Right ventricle myocardium inferior (tissue), 1 donor: ENCODE results near the gene SLC30A10. TPM values are rescaled to one million over a fixed set of nuclear protein-coding genes. Genes with fewer than 3 reads are reported as not detected.
"Not testable (repeated sequence)": the region's sequence is repeated elsewhere in the genome, so short reads cannot be mapped to it uniquely, and the experiment has no call there.

Experiments used
- ATAC-seq: fragments of 200-7000 bp; cut with Tn5 transposase; one replicate; pipeline ENCODE4 v1.9.1; 2020; ENCODE audit warnings: mild to moderate bottlenecking, moderate library complexity
- DNase-seq: peaks from one replicate; pipeline ENCODE4 v3.0.0; 2021; ENCODE audit errors: missing footprints
- intact Hi-C: fragments of 100-400 bp; cut with DNase I; formaldehyde crosslinking; loops from one replicate; pipeline ENCODE4 v1.11.0; 2022
- total RNA-seq: library from RNA; stranded (reverse); fragmentation: NEBNext Ultra II Directional; extraction: Animal tissue kit (Norgen Biotek cat#: 25700); gene quantifications from one replicate; pipeline ENCODE4 v1.2.1, GENCODE V29; 2021
- donor health status: DM: no; HTN: yes; CAD: no; lungs with severe emphysema.

SLC30A10 gene
- total RNA-seq, 1 donor from 2014 or later, result 0.43 TPM

DNA sequence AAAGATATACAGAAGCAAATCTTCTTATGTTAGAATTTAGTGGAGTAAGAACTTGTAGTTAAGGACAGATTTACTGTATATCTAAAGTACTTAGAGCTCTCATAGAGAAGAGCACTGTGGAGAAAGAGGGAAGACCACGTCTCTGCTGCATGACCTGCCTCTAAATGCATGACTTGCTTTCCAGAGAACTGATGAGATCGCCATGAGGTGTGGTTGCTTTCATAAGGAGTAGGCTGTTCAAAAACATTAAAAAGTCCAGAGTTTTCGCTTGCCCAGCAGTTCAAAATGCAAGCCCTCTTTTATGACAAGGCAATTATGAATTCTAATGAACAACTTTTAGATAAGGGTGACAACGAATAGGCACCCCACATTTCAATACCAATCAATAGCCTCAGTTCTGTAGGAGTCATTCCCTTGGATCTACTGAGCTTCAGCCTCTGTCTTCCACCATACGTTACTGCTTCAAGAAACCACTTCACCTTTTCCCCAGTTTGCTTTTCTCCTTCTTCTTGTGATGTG is 24.9 kb downstream of the SLC30A10 start:
- DNase-seq (no peak), ATAC-seq (no peak)
- intact Hi-C loops, result no loop called here

DNA sequence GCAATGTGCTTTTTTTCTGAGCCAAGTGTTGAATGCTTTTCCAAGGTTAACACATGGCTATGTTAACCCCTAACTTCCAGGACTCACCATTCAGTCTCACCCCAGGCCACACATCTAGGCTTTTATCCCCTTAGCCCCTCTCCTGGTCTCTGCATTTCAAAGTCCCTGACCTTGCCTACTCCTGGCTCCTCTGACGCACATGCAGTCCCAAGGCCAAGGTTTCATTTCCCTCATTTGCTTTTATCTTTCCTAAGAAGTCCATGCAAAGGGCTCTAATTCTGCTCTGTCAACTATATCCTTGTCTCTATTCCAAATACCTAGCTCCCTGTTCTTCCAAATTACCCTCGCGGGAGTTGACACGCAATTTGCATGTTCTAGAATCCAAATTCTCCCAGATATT is 25.4 kb downstream of the SLC30A10 start:
- DNase-seq, result no peak
- intact Hi-C loops, result no loop called here
- no peak for ATAC-seq

DNA sequence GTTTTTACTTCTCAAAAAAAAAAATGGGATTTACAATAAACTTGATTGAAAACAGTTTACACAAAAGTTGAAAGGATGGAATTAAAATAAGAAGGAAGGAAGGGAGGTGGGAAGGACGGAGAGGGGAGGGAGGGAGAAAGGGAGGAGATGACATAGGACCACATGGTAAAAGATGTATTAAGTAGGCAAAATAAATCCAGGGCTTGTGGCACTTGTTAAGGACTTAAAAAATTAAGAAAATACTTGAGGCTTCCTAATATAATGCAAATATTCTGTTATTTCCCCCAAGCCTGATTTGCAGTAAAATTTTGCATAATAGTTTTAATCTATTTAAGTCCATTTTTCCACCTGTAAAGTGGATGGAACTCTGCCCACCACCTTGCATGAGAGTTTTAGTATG is 27.5 kb downstream of the SLC30A10 start:
- no peak for ATAC-seq
- DNase-seq, result no peak
- intact Hi-C loops, result no loop called here

DNA sequence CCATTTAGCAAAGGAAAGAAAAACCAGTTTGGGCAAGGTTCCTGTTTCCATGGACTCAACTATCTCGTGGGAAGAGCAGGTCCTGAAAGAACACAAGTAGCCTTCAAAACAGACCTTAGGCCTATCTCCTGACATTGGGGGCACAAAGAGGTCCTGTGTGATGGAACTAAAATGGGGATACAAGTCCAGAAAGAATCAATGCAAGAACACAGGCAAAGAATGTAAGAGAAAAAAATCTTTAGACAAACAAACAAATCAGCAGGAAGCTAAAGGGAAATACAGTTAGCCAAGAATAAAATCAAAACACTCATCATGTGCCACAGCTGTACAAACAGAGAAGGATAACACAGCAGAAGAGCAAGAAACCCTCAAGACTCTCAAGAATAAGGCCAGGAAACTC is 28.2 kb downstream of the SLC30A10 start:
- intact Hi-C loops, result no loop called here
- ATAC-seq (no peak), DNase-seq (no peak)

DNA sequence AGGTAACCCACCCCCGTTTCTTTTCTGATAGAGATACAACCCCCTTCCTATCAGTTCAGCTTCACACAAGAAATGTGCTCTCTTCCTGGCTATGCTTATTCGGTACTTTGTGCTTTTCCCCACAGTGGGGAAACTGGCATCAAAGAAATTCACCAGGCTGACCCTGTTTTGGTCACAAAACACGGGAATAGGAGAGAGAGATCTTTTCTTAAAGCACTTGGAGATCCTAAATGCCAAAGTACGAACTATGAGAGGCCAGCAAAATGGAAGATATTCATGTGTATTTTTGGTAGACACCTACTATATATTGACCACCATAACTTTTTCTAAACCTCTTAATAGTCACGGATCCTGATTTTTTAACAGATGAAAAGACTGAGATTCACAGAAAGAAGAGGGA is 30.0 kb downstream of the SLC30A10 start:
- no peak for ATAC-seq
- DNase-seq, result no peak
- intact Hi-C loops, result no loop called here

DNA sequence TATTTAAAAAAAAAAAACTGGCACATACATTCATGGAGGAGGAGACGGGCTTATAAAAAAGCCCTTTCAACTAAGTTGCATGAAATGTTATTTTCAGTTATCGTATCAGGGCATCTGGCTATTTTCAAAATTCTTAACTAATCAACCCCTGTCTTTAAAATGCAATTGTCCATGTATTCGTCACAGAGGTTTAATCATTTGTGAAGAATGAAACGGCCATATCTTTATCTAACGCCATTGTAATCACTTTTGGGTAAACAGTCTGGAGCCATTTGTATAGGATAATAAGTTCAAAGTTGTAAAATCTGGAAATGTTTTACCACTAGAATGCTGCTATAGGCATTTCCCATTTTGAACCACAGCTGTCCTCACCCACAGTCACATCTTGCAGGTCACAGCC is 30.4 kb downstream of the SLC30A10 start:
- DNase-seq (no peak), ATAC-seq (no peak)
- intact Hi-C loops, result no loop called here

DNA sequence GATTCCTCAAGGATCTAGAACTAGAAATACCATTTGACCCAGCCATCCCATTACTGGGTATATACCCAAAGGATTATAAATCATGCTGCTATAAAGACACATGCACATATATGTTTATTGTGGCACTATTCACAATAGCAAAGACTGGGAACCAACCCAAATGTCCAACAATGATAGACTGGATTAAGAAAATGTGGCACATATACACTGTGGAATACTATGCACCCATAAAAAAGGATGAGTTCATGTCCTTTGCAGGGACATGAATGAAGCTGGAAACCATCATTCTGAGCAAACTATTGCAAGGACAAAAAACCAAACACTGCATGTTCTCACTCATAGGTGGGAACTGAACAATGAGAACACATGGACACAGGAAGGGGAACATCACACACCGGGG is 36.1 kb downstream of the SLC30A10 start:
- DNase-seq, intact Hi-C loops, ATAC-seq: not testable (repeated sequence)

DNA sequence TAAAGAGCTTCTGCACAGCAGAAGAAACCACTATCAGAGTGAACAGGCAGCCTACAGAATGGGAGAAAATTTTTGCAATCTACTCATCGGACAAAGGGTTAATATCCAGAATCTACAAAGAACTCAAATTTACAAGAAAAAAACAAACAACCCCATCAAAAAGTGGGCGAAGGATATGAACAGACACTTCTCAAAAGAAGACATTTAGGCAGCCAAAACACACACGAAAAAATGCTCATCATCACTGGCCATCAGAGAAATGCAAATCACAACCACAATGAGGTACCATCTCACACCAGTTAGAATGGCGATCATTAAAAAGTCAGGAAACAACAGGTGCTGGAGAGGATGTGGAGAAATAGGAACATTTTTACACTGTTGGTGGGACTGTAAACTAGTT is 36.5 kb downstream of the SLC30A10 start:
- intact Hi-C loops, DNase-seq, ATAC-seq: not testable (repeated sequence)

DNA sequence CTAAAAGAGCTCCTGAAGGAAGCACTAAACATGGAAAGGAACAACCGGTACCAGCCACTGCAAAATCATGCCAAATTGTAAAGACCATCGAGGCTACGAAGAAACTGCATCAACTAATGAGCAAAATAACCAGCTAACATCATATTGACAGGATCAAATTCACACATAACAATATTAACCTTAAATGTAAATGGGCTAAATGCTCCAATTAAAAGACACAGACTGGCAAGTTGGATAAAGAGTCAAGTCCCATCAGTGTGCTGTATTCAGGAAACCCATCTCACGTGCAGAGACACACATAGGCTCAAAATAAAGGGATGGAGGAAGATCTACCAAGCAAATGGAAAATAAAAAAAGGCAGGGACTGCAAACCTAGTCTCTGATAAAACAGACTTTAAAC is 39.7 kb downstream of the SLC30A10 start:
- ATAC-seq, DNase-seq, intact Hi-C loops: not testable (repeated sequence)

DNA sequence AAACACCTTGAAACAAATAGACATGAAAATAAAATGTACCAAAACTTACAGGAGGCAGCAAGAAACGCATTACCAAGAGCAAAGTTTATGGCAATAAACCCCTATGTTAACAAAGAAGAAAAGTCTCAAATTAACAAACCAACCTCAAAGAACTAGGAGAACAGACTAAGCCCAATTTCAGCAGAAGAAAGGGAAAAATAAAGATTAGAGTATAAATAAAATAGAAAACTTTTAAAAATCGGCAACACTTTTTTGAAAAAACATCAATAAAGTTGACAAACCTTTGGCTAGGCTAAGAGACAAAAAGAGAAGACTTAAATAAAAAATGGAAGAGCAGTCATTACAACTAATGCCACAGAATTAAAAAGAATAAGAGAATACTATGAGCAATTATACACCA is 42.7 kb downstream of the SLC30A10 start:
- intact Hi-C loops, result no loop called here
- no peak for DNase-seq

DNA sequence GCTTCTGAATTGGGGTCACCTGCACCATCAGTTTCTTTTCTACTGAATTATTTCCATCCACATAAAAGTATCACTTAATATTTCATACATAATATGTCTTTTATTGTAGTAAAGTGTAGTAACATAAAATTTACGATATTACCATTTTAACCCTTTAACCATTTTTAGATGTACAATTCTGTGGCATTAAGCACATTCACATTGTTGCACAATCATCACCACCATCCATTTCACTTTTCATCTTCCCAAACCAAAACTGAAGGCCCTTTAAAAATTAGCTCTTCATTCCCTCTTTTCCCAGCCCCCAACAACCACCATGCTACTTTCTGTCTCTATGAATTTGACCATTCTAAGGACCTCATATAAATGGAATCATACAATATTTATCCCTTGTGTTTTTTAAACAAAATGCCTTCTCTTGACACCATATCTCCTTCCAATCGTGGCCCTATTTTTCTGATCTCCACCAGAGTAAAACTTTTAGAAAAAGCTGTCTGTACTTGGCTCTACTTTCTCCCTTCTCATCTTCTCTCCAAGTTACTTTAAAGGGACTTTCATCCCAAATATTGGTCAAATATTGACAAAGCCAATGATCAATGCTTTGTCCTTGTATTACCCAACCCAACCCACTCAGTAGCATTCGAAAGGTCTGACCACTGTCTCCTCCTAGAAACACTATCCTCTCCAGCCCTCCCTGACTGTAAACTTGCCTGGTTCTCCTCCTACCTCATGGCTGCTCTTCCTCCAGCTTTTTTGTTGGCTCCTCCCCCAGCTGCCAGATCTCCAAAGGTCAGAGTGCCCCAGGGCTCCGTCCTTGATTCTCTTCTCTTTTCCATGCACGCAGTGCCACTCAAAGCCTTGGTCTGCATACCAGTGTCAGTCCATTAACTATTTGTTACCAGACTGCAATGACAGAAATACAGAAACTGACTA is 44.7 kb downstream of the SLC30A10 start:
- intact Hi-C loops, result no loop called here
- ATAC-seq, result no peak
- DNase-seq, result no peak

More for the DNA sequence above, 42.7 kb downstream of the SLC30A10 start:
- ATAC-seq, result no peak

DNA sequence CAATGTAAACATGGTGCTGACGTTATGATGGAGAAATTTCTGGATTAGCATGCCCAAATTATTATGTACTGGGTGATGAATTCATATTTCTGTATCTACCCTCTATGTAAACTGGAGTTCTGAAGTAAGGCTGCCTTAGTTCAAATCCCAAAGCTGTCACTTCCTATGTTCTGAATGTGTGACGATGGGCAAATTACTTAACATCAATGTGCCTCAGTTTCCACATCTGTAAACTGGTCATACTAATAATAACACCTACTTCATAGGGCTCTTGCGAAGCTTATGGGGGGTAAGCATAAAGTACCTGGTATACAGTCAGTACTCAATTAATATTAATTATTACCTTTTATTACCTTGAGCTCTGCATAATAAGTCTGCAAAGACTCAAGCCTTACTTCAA is 45.6 kb downstream of the SLC30A10 start:
- DNase-seq (no peak), ATAC-seq (no peak)
- intact Hi-C loops, result no loop called here

DNA sequence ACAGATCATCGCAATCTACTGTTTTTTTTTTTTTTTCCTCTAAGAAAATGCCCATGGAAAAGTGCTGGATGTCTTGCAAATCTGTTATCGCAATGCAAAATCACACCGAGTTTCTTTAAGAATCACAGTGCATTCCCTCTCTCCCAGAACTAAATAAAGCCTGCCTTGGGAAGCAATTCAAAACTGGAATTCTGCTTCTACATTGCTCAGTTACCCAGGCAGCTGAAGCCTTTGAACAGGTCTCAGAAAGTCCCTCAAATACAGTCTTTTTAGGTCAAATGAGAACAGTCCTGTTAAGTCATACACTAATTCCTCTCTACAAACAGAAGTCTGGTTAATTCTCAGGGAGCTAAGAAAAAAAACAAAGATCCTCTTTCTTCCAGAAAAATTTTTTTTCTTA is 46.3 kb downstream of the SLC30A10 start:
- DNase-seq (no peak), ATAC-seq (no peak)
- intact Hi-C loops, result no loop called here

DNA sequence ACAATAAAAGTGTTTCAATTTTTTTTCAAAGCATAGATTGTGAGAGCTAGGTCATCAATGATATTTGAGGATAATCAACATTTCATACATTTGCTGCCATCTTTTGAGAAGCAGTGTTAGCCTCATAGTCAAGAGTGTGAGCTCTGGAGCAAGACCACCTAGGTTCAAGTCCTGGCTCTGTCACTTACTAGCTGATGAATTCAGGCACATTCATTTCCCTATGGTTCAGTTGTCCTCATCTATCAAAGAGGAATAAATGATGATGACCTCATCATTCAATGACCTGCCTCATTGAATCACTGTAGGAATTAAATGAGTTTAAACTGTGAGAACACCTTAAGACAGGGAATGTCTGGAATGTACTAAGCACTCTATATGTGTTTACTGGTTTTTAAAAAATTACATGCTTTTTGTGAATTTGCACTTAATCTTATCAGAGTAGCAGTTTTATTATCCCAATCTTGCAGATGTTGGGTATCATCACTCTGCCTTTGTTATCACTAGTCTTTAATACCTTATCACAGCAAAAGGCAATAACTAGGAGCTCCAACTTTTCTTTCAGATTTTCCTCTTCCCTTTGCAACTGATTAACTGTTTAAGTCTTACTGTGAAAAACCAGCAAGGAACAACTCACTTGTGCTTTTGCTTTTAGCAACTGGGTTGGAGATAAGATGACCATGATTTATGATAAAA is 47.4 kb downstream of the SLC30A10 start:
- DNase-seq (no peak), ATAC-seq (no peak)
- intact Hi-C loops, result no loop called here

DNA sequence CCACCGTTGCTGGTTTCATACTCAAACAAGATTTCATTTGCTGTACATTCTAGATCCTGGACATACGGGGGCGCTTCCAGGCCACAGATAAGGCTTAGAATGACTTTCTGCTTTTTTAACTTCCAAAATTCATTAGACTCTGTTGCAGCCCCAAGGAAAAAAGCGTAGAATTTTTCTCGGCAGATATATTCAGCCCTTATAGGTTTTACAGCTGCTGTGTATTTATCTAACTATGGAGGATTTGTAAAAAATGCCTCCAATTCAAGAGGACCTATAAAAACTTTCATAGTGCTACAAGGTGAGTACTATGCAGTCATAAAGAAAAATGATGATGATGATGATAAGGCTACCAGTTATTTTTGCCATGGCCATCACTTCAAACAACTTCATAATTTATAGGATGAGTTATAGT is 51.6 kb downstream of the SLC30A10 start:
- DNase-seq (no peak), ATAC-seq (no peak)
- intact Hi-C loops, result no loop called here

DNA sequence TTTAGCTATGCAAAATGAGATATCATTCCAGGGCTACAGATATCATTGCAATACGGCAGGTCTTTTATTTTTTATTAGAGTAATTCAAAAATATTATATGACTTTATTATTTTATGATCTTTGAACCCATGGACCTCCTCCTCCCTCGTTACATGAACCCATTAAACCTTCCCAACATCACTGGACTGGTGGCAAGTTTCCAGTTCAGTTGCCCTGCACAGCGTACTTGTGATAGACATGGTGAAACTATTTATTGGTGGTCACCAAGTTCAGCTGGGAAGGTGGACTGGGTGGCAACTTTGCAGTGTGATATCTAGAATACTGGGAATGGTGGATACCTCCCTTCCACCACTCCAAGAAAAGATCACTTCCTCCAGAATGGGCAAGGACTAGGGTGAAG is 52.5 kb downstream of the SLC30A10 start:
- ATAC-seq (no peak), DNase-seq (no peak)
- intact Hi-C loops, result no loop called here

DNA sequence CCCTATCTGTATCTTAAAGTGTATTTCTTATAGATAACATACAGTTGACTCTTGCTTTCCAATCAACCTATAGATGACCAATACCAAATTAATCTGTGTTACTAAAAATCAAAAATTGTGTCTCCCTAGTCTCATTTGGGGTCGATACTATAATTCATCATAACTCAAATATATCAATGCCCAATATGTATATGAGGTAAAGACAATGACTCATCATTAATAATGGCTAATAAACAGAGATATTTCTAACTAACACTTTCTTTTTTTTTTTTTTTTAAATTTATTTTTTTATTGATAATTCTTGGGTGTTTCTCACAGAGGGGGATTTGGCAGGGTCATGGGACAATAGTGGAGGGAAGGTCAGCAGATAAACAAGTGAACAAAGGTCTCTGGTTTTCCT is 55.8 kb downstream of the SLC30A10 start:
- DNase-seq, ATAC-seq, intact Hi-C loops: not testable (repeated sequence)

DNA sequence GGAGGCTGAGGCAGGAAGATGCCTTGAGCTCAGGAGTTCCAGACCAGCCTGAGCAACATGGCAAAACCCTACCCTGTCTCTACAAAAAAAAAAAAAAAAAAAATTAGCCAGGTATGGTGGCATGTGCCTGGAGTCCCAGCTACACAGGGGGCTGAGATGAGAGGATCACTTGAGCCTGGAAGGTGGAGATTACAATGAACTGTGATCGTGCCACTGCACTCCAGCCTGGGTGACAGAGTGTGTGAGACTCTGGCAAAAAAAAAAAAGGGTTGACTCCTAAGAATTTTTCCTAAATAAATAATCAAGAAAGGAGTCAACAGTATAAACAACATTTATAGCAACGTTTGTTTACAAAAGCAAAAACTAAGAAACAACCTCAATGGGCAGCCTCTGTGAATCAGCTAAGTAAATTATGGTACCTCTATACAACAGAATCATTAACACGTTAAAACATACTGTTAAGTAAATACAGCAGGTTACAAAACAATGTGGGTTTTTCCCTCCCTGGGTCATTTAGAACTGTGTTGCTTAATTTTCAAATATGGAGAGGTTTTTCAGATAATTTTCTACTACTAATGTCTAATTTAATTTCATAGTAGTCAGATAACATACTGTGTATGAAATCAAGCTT is 56.8 kb downstream of the SLC30A10 start:
- intact Hi-C loops, result no loop called here
- DNase-seq (no peak), ATAC-seq (no peak)

DNA sequence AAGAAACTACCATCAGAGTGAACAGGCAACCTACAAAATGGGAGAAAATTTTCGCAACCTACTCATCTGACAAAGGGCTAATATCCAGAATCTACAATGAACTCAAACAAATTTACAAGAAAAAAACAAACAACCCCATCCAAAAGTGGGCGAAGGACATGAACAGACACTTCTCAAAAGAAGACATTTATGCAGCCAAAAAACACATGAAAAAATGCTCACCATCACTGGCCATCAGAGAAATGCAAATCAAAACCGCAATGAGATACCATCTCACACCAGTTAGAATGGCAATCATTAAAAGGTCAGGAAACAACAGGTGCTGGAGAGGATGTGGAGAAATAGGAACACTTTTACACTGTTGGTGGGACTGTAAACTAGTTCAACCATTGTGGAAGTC is 59.7 kb downstream of the SLC30A10 start:
- intact Hi-C loops, DNase-seq, ATAC-seq: not testable (repeated sequence)
